LNCaP clone FGC (cell line): ENCODE results near the gene STKLD1.

ENCODE experiments used
- DNase-seq: peaks from one replicate; pipeline ENCODE4 v3.0.0-alpha.2; 2011; ENCODE audit warnings: low read depth
- H3K4me3 ChIP-seq: 2 replicates; pipeline ENCODE4 v1.5.1; 2011; ENCODE audit warnings: mild to moderate bottlenecking, low read depth, low read length, control low read depth
- CTCF ChIP-seq: IDR thresholded peaks from 2 replicates; pipeline ENCODE4 v1.5.1; 2012; ENCODE audit warnings: mild to moderate bottlenecking; ENCODE audit not compliant: control insufficient read depth, insufficient read depth; ENCODE audit errors: extremely low read depth

STKLD1 gene

GRCh38 chr9:133429641-133430161 lies 53.5 kb downstream of the STKLD1 start:
- no peak overlapping the region for H3K4me3 ChIP-seq
- no peak for DNase-seq
- no peak for TF ChIP-seq CTCF

DNA sequence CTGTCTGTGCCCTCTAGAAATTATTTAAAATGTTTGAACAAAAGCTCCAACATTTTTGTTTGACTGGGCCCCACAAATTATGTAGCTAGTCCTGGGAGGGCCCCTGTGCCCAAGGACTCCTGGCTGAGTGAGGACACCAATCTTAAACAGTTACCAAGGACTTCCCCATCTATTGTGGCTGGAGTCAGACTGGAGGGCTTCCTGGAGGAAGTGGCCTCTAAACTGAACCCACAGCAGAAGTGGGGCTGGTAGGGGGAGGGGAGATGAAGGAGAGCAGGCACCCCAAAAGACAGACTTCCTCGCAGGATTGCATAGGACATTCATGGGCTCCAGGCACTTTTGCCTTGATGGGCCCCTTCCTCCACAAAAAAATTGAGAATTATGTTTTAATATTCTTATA lies 54.1 kb downstream of the STKLD1 start:
- no peak for TF ChIP-seq CTCF
- DNase-seq: no peak
- H3K4me3 ChIP-seq: no peak overlapping the region

DNA sequence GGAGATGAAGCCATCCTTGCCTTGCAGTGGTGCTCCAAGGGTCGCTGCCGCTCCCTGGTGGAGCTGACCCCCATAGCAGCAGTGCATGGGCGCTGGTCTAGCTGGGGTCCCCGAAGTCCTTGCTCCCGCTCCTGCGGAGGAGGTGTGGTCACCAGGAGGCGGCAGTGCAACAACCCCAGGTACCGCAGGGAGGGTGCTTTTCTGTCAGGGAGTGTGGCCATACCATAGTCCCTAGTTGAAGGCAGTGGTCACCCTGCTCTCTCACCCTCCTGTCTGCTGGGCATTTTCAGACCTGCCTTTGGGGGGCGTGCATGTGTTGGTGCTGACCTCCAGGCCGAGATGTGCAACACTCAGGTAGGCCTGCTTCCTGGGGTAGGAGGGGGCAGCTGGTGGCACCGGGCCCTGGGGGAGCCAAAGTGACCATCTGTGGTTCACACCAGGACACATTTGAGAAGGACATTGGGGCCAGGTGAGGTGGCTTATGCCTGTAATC lies 57.2 kb downstream of the STKLD1 start:
- no peak for TF ChIP-seq CTCF
- DNase-seq: no peak
- H3K4me3 ChIP-seq: no peak overlapping the region

- DNase-seq: no peak
- no peak for TF ChIP-seq CTCF
- H3K4me3 ChIP-seq: no peak overlapping the region
These were observed 60.5 kb downstream of the STKLD1 start for GRCh38 chr9:133436681-133437080.

- H3K4me3 ChIP-seq: no peak overlapping the region
- DNase-seq: no peak
- peak; percentile 16; the same call in 1 of the 2 replicates for TF ChIP-seq CTCF
These were observed 61.8 kb downstream of the STKLD1 start for GRCh38 chr9:133437753-133438531.

- DNase-seq: no peak
- no peak overlapping the region for H3K4me3 ChIP-seq
- no peak for TF ChIP-seq CTCF
These were observed 63.2 kb downstream of the STKLD1 start for GRCh38 chr9:133439337-133439736.
